ENCODE data around the gene PSMD7.

DNA sequence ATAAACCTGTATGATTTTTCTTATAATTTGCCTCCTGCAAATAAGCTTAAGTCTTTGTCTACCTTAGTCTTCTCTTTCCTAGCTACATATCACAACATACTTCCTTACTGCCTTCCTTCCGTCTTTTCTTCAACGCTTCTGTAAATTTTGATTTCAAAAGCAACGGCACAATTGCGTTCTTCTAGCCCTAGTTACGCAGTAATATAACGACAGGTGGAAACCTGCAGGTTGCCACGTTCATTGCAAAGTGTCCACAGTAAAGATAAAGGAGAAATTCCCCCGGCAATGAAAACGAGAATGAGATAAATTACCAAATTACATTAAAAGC is 546 bp upstream of the PSMD7 start:
- TF ChIP-seq, protein P1, sequence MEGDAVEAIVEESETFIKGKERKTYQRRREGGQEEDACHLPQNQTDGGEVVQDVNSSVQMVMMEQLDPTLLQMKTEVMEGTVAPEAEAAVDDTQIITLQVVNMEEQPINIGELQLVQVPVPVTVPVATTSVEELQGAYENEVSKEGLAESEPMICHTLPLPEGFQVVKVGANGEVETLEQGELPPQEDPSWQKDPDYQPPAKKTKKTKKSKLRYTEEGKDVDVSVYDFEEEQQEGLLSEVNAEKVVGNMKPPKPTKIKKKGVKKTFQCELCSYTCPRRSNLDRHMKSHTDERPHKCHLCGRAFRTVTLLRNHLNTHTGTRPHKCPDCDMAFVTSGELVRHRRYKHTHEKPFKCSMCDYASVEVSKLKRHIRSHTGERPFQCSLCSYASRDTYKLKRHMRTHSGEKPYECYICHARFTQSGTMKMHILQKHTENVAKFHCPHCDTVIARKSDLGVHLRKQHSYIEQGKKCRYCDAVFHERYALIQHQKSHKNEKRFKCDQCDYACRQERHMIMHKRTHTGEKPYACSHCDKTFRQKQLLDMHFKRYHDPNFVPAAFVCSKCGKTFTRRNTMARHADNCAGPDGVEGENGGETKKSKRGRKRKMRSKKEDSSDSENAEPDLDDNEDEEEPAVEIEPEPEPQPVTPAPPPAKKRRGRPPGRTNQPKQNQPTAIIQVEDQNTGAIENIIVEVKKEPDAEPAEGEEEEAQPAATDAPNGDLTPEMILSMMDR (IDR thresholded peaks at IDR 0.05): no peak
- no peak for TF ChIP-seq POLR2A (IDR thresholded peaks at IDR 0.05)
